Lower leg skin (tissue), 3 donors: Measurements from ENCODE around the gene TP53I13.
A peak's percentile ranks its signal among the peaks of the same experiment; 100 is the strongest.

ENCODE experiments used
- CTCF ChIP-seq, 3 donors: fragments of 450-650 bp; IDR thresholded peaks; one replicate each; pipeline ENCODE4 v1.5.1; 2016; ENCODE audit warnings: antibody characterized with exemption in 3 of 3, mild to moderate bottlenecking in 3 of 3, moderate library complexity in 2 of 3
- POLR2A ChIP-seq, 2 donors: fragments of 450-650 bp; IDR thresholded peaks; one replicate each; pipeline ENCODE4 v1.6.1; 2016 to 2017; ENCODE audit warnings: antibody characterized with exemption in 2 of 2, mild to moderate bottlenecking in 1 of 2, moderate library complexity in 1 of 2

GRCh38 chr17:29617125-29617480 is 48.6 kb downstream of the TP53I13 start:
- peak in 1 of 3 donors; percentile 31 for TF ChIP-seq CTCF (IDR thresholded peaks at IDR 0.05)
- no peak for TF ChIP-seq POLR2A (IDR thresholded peaks at IDR 0.05)
